Stimulated activated CD8-positive, alpha-beta memory T cell treated with anti-CD3 and anti-CD28 coated beads, Interleukin-4, amount 100 ng/mL, for 4 hours (primary cell): ENCODE measurements around the gene BTBD9.

Source experiments
- DNase-seq, 2 donors: peaks; one replicate each; pipeline ENCODE4 v3.0.0-alpha.2; 2020; ENCODE audit warnings: low read depth in 2 of 2, low spot score in 1 of 2

Gene BTBD9

DNA sequence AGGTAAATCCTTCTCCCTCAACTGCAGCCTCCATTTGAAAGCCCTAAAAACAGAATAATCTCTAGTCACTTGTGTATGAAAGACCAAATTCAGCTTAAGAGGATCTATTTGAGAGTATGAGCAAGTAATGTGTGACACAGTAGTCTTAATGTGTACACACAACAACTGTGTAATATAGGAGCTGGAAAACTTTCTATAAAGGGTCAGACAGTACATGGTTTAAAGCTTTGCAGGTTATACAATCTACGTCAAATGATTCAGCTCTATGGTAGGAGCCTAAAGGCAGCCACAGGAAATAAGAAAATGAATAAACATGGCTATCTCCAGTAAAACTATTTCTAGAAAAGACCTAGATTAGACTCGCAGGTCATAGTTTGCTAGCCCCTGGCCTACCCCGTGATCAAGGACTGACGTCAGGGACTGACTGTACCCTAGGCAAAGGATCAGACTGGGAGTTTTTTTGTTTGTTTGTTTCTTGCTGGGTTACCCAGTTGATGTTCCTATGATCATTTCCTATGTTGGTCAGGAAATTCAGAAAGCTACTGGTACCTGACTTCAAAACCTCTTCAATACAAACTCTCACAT lies 39.7 kb downstream of the BTBD9 start:
- DNase-seq, result no peak

DNA sequence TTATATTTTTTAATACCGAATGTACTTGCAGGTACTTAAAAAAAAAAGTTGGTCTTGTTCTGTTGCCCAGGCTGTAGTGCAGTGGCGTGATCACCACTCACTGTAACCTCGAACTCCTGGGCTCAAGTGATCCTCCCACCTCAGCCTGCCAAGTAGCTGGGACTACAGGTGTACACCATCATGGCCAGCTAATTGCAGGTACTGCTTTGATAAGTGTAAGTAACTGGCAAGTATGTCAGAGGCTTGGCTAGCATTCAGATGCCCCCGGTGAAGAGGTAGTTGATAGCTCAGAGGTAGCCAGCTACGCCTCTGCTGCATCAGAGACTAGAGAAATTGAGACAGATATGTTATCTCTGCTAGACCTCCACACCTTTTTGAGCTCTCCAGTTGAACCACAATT lies 40.5 kb downstream of the BTBD9 start:
- DNase-seq, result no peak

DNA sequence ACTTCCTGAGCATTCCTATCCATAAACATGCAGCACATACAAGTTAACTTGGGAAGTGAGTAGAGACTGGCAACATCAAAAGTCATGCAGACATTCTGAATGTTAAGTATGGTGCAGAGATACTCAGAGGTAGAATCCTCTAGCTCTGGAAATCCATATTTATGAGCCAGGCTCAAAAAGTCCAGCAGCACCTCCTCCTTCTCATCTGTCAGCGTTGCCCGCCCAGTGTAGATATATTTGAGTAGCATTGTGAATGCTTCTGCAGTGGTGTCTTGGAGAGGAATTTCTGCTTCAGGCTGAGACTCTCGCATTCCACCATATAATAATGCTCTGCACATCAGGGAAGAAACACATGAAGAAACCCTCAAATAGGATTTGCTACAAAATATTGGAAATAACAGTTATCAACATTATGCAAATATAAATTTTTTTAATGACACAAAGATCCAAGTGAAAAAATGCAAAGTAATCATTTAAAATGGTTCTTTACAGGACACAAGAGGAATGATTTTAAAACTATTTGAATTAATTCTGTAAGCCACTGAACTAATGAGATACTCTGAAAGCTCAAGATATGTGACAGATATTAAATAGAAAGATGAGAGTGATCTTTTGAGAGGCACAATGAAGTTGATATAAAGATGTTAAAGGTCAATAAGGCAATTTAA lies 45.6 kb downstream of the BTBD9 start:
- DNase-seq, result no peak

DNA sequence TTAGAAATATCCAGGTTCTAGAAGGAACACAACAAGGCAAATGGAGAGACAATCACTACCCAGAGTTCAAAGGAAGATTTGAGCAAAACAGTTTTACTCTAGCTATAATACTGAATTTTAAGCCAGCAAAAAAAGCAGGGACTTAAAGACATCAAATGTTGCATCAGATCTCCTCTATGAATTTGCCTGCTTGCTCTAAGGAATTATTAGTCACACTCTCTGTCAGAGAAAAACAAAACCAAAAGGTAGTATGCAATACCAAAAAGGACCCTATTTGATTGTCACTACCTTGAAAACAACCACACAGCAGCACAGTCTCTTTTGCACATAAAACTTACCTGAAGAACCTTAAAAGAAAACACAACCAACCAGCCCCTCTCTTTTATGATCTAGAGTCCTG lies 46.3 kb downstream of the BTBD9 start:
- no peak for DNase-seq

DNA sequence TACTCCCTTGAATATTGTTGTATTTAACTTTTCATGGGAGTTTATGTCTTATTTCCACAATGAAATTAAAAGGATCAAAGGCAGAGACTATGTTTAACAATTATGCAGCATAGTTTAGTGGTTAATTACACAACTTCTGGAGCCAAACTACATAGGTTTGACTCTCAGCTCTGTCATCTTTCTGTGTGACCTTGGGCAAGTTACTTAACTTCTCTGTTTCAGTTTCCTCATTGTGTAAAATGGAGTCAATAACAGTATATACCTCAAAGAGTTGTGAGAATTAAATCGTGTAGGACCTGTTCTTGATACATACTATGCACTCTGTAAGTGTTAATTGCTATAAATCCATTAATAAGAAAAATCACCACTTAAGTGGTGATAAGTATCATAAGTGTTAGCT lies 48.3 kb downstream of the BTBD9 start:
- no peak for DNase-seq

DNA sequence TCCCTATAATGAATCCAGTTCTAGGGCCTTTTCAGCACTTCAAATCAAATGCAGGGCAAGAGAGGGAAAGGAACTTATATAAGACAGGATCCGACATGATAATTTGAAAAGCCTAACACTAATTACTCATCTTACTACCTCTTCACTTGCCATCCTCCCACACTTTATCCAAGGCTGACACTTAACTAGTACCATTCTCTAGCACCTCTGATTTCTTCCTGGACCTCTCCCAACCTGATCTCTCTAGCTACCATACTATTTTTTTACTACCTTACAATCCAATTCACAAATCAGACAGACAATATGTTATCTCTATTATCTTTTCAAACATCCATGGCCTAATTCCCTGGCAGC lies 50.4 kb downstream of the BTBD9 start:
- no peak for DNase-seq

DNA sequence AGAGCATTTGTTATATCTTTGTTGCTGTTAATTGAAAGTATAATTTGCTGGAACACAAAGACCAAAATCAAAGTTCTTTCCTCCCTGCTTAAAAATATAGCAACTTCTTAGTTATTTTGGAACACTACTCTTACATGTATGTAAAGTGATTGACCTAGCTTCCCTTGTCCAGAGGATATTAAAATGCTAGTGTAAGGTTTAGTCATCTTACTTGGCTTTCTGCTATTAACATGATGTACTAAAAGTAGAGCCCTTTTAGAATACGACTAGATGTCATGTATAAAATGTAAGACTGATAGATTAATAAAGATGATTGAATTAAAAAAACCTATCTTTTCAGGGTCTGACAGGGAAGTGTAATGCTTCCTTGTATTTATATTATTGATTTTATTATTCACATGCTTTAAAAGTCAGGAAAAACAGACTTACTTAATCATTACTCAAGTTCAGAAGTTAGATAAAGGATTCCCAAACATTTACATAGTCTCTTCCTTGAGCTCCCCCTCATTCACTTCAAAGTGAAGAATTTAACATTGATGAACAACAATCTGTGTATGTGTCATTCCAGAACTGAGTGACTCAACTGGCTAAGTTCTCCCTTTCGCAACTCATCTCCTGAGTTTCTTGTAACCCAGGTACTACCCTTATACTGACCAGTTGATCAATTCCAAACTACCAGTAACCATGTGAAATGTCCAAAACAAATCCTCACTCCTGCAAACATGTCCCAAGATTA lies 50.9 kb downstream of the BTBD9 start:
- no peak for DNase-seq

DNA sequence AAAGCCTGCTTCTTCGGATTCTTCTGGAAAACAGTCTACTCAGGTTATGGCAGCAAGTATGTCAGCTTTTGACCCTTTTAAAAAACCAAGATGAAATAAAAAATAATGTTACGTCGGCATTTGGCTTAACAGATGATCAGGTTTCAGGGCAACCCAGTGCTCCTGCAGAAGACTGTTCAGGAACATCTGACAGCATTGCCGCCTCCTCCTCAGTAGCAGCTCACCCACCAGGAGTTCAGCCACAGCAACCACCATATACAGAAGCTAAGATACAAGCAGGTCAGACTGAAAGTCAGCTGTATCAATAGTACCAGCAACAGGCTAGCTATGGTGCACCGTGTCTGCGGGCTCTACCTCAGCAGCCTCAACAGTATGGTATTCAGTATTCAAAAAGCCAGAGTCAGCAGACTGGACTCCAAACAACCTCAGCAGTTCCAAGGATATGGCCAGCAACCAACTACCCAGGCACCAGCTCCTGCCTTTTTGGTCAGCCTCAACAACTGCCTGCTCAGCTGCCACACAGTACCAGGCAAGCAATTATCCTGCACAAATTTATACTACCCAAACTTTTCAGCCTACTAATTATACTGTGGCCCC lies 51.9 kb downstream of the BTBD9 start:
- DNase-seq, result no peak

DNA sequence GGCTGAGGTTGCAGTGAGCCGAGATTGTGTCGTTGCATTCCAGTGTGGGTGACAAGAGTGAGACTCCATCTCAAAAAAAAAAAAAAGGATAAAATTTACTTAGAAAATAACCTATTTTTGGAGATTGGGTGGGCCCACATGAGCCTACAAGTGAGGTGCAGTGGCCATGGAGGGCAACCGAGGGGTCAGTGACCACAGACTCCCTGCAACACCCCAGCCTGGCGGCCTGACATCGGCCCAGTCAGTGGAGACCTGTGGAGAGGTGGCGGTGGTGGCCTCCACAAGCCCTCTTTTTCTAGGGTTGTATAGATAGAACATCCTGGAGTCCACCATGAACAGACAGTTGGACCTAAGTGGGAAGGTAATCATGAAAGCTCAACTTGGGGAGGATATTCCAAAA lies 52.7 kb downstream of the BTBD9 start:
- no peak for DNase-seq

DNA sequence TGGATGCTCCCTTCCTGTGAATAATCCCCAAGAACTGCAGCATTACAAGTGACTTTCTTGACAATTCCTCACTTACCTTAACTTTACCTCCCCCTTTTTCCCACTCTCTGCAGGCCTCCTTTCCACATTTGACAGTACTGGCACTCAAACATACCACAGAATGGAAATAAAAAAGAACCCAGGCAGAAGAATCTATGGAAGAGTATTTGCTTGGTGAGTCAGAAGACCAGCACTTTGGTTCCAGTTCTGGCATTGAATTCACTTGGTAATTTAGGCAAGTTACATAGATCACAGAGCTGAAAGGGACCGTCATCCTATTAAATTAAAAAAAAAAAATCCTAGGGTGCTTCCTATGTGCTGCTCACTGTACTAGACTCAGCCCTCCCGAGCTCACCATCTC lies 55.0 kb downstream of the BTBD9 start:
- no peak for DNase-seq

DNA sequence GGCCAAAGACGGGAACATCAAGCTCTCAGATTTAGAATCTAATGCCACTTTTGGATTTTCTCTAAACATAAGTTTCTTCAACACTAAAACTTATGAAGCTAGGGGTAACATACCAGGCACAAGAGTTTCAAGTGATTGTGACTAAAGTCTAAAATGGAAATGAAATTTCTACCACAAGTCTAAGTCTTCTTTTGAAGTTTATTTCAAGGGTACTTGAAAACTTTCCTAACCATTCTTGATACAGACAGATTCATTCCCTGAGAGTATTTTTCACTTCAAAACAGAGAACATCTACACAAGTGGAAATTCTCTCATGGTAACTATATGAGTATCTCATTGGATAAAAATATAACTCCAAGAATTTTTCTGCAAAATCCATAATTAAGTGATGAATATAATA lies 56.2 kb downstream of the BTBD9 start:
- no peak for DNase-seq

DNA sequence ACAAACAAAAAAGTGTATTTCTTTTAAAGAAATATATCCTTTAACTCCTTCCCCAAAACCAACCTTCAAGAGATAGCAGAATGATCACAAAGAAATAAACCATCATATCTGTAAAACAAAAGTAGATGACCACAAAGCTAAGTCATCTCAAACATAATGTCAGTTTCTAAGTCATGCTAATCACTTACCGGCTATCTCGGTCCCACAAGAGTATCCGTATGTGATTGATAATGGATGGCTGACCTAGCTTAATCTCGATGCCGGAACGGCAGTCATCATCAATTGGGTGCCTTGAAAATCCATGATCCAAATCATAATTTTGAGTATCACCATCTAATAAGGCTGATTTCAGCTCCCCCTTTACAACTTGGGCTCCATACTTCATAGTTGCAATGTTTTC lies 59.7 kb downstream of the BTBD9 start:
- no peak for DNase-seq

DNA sequence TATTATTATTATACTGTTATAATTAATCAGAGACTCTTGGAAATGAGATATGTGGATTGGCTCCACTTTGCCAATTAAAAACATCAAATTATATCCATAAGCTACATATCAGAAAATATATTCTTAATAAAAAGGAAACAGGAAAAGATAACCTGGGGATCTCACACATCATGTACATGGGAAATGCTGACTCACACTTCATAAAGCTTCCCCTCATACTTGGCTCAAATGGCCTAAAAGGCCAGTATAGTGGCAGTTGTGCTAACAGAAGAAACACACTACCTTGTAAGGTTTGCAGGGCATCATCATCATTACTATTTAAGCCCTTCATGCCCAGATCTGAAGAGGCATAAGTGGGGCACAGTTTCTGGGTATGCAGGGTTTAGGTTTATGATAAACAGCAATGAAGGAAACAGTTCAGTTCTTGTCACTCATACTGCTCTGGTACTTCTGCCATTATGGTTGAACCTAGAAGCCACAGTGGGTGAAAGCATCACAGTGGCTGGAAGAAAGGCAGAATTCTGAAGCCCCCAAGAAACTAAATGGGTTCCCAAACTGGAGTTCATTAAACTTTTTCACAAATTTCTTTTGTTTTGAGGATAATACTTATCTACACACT lies 60.6 kb downstream of the BTBD9 start:
- DNase-seq, result no peak

DNA sequence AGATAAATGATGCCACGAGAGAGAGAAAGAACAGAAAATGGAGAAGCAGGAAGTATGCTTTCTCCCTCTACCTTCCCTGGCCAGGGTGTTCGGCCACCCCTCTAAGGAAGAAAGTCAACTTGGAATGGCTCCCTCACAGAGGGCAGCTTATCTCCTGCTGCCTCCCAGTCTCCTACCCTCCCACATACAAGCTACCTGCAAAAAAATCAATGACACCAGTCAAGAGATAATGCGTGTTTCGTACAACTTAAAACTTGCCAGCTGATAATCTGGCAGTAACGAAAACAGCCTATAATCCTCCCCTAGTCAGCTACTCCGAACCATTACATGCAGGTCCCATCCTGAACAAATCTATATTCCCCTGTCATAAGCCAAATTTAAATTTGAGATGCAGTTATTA lies 61.7 kb downstream of the BTBD9 start:
- no peak for DNase-seq

DNA sequence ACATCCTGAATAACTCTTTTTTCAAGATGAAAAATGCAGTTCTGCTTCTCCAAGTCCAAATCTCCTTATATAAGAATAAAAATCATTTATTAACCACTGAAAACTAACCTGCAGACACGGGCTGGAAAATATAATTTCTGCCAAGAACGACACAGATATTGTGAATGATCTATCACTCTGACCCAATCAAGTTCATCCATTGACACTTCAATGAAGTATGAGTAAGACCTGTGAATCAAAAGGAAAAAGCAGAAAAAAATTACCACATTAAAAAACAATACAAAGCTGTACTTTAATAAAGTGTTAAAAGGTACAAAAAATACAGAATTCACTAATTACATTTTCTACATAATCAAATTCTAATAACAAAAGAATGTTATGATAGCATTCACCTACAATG lies 62.2 kb downstream of the BTBD9 start:
- DNase-seq, result no peak

DNA sequence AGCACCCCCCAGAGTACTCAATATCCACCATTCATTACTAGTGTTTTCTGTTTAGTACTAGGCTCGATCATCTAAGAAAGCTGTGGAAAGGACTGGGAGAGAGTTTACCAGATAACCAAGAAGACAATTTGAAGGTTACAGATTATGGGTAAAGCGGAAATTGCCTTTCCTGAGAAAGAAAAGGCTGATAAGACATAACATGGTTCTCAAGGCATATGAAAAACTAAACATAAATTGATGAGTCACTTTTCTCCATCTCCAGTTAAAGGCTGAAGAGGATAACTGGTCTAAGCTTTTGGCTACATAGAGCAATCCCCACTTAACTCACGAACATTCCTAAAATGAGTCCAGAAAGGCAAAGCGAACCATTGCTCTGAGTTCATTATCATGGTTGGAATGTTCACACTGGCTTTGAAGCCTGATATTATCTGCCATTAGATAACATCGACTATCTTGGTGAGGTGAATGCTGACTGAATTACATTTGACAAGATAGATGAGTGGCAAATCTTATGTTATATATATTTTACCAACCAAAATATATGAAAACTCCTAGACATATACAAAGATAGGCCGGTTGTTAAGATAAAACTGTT lies 65.8 kb downstream of the BTBD9 start:
- DNase-seq, result no peak

DNA sequence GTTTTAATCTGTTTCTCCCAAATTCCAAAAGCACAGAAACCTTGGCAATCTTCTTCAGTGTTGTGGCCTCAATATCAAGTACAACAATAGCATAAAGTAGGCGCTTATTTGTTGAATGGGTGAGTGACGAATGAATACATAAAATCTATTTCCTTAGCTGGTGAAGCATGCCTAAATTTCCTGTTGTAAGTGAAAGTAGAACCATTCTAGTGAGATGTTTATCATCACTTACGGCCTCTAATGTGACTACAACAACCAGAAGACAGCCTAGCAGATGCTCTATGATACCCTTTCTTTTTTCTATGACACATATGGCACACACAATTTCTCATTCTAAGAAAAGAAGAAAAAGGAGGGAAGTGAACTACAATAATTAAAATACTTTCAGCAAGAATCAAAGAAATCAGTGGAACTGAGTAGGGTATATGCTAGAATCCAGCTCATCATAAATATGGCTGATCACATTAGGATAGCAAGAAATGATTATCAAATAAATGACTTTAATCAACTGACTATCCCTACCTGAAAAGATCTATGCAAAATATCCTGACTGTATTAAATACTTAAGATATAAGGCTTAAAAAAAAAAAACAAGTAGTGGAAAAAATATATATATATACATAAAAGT lies 67.4 kb downstream of the BTBD9 start:
- DNase-seq, result no peak

DNA sequence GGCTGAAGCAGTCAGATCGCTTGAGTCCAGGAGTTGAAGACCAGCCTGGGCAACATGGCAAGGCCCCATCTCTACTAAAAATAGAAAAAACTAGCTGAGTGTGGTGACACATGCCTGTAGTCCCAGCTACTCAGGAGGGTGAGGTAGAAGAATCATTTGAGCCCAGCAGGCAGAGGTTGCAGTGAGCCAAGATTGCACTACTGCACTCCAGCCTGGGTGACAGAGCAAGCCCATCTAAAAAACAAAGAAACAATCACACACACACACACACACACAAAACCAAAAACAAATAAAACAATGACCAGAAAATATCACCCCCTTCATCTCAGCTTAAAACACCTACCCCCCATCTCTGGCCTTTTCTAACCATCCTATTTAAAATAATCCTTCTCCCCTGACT lies 68.0 kb downstream of the BTBD9 start:
- DNase-seq, result no peak

DNA sequence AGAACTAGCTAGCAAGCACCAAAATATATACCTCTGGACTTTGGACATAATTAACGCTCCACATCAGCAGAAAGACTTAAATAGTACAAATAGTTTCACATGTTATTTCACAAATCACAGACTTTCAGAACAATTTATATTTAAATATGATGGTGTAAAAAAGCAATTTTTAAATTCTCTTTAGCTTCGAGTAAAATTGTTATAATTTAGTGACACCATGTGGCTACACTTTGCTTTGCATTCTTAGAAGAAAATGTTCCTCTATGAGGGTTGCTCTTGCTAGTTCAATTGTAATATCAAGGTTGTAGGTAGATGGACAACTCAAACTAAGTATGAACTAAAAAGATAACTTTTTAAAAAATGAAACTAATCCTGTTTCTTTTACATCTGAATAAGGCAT lies 69.0 kb downstream of the BTBD9 start:
- no peak for DNase-seq

DNA sequence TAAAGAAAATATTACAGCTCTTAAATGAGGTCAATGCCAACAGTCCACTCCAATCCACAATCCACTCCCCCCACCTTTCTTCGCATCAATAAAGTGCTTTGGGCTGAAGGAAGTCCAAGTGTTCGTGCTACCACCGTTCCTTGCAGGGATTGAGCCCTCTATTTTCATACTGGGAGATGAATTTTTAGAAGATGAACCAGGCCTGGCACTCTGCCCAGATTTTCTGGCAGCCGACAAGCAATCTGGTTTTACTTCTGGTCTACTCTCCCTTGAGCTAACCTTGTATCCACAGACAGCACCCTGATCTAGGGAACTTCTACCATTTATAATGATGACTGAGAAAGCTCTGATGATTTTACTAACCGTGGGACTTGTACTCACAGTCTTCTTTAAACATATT lies 72.3 kb downstream of the BTBD9 start:
- DNase-seq, result no peak
